Posterior cingulate gyrus (tissue), 11 donors: ENCODE measurements around the gene ENO3.
A peak's percentile ranks its signal among the peaks of the same experiment; 100 is the strongest.

Experiments
- DNase-seq, 10 donors: peaks; one replicate each; pipeline versions ENCODE4 v3.0.0 to v3.0.0-alpha.2; 2020 to 2021; ENCODE audit warnings: mixed read lengths in 3 of 10
- intact Hi-C: fragments of 100-400 bp; cut with DNase I; formaldehyde crosslinking; loops from one replicate; pipeline ENCODE4 v1.15.1; 2023

The ENO3 gene

GRCh38 chr17:4998027-4998731, 47.3 kb downstream of the ENO3 start:
- peak in 3 of 10 donors; percentile 36 to 89 (median 86) for DNase-seq

GRCh38 chr17:4998732-4999429, 48.0 kb downstream of the ENO3 start:
- intact Hi-C loops: no loop called here
- DNase-seq: no peak

More at GRCh38 chr17:4998027-4998731, 47.3 kb downstream of the ENO3 start:
- intact Hi-C loops: no loop called here

GRCh38 chr17:4999430-5000093, 48.6 kb downstream of the ENO3 start:
- DNase-seq: no peak
- intact Hi-C loops: no loop called here

- intact Hi-C loops: no loop called here
- DNase-seq: peak in 1 of 10 donors; percentile 82
Observed at GRCh38 chr17:5000237-5000639, 49.3 kb downstream of the ENO3 start.

GRCh38 chr17:5002121-5002788, 51.3 kb downstream of the ENO3 start:
- intact Hi-C loops: no loop called here
- DNase-seq: peak in 1 of 10 donors; percentile 65

GRCh38 chr17:5003214-5003867, 52.4 kb downstream of the ENO3 start:
- peak in 1 of 10 donors; percentile 59 for DNase-seq
- intact Hi-C loops: no loop called here
